Stimulated activated CD4-positive, alpha-beta T cell treated with anti-CD3 and anti-CD28 coated beads, Interleukin-12 subunit alpha, Interleukin-12 subunit beta, amount 100 ng/mL, for 24 hours (primary cell): ENCODE results near the gene E2F4.

Experiments
- DNase-seq, 2 experiments: peaks; one replicate each; pipeline ENCODE4 v3.0.0-alpha.2; 2020; ENCODE audit warnings: low read depth in 2 of 2

Gene E2F4

DNA sequence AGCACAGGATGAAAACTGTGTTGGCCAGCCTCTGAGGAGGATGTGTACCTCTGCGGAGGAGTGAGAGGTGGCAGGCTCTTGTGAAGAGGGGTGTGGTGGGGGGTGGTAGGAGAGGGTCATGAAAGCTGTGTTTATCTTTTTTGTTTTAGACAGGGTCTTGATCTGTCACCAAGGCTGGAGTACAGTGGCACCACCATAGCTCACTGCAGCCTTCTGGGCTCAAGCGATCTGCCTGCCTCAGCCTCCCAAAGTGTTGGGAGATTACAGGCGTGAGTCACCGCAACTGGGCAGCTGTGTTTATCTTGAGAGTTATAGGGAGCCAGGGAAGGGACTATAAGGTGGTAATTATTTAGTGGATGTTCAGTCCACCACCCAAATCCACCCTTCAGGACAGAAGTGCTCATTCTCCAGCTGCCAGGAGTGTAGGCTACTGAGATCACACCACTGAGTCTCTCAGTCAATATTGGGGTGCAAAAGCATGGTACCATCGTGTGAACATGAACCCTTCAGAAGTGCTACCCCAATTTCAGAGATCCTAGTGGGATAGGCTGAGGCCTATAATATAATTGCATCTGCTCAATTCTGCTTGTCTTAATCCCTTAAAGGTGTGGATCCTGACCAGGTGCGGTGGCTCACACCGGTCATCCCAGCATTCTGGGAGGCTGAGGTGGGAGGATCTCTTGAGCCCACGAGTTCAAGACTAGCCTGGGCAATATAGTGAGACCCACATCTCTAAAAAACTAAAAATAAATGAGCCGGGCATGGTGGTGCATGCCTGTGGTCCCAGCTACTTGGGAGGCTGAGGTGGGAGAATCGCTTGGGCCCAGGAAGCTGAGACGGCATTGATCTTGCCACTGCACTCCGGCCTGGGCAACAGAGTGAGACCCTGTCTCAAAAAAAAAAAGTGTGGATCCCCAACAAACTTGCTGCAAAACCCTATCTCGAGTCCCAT is 1.2 kb upstream of the E2F4 start:
- DNase-seq, result no peak

DNA sequence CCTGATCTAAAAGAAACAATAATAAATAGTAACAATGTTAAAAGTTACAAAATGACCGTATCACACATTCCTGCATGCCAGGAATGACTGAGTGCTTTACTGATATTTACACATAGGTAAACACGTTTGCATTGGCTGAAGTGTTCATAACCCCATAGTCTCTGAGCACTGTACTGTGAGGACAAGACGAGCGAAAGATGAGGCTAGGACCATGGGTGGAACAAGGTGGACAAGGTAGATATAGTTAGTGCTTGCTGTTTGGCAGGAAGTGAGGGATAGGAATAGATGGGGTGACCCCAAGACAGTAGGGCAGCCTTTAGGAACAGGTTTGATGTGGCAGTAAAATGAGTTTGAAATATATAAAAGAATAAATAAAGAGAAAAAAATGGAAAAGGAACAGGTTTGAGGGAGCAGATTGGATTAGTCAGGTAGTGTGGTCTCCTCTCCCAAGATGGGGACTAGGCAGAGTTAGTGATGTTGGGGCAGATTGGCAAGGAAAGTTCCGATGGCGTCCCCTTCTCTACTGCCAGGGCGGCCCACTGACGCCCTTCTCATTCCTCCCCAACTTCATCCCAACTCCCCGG is 452 bp upstream of the E2F4 start:
- no peak for DNase-seq

DNA sequence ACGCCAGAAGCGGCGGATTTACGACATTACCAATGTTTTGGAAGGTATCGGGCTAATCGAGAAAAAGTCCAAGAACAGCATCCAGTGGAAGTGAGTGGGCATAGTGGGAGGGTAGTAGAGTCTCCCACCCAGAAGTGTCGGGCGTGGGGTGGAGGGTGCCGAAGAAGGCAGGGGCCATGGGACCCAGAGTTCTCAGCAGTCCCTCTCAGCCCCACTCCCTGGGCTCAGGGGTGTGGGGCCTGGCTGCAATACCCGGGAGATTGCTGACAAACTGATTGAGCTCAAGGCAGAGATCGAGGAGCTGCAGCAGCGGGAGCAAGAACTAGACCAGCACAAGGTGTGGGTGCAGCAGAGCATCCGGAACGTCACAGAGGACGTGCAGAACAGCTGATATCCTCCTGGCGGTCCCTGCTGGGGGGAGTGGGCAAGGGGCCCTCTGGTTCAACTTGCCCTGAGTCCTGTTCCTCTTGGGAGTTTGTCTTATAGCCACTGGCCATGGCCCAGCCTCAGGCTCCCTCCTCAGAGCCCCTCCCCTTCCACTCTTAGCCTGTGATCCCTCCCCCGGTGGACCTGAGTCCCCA is 916 bp downstream of the E2F4 start:
- no peak for DNase-seq

DNA sequence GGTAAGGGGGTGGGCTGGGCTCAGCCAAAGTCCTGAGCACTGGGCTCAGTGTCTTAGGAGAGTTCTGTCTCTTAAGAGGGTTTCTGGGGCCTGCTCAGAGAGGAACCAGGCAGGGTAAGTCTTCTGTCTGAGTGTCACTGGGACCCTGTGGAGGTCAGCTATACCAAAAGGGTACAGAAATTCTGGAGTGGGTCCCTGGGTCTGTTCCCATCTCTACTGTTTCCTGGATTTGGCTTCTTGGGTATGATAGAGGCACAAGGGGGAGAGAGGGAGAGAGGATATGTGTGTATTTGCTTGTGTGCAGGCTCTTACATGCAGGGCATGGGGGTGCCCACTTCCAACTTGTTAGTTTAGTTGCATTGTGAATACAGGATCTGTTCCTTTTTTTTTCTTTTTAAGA is 1.6 kb downstream of the E2F4 start:
- DNase-seq, result no peak

DNA sequence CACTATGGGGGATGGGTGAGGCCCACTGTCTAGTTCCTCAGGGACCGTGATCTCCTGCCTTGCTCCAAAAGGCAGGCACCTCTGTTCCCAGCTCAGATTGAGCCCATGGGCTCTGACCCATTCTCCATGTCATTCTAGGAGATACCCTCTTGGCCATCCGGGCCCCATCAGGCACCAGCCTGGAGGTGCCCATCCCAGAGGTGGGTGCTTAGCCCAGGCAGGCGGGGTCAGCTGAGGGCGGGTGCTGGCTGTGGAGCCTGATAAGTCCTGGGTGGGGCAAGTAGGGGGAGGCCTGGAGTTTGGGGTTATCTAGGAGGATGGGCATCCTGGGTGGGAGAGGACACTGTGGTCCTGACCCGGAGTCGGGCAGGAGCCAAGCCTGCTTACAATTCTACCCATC is 2.3 kb downstream of the E2F4 start:
- no peak for DNase-seq

DNA sequence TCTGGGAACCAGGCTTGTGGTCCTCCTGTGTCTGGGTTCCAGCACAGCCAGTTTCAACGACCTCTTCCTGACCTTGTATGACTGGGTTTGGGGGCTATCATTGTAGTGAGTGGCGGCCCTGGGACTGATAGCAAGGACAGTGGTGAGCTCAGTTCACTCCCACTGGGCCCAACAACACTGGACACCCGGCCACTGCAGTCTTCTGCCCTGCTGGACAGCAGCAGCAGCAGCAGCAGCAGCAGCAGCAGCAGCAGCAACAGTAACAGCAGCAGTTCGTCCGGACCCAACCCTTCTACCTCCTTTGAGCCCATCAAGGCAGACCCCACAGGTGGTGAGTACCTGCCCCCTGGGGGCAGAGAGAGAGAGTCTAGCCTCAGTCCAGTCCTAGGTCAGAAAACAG is 3.7 kb downstream of the E2F4 start:
- no peak for DNase-seq

DNA sequence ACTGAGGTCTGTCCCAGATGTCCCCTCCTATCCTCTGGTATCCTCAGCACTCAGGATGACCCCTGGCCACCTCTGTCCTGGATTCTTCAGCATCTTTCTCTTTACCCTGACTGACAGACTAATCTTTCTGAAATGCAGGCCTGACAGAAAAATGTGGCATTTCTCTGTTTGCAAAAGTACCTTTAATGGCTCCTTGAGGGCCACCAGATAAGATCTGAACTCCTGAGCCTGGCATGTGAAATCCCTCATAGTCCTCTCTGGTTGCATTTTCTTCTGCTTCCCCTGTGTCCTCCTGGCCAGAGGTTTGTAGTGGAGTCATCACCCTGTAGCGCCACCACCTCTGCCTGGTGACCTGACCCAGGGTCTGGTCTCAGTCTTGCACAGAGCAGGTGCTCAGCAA is 4.9 kb downstream of the E2F4 start:
- no peak for DNase-seq

DNA sequence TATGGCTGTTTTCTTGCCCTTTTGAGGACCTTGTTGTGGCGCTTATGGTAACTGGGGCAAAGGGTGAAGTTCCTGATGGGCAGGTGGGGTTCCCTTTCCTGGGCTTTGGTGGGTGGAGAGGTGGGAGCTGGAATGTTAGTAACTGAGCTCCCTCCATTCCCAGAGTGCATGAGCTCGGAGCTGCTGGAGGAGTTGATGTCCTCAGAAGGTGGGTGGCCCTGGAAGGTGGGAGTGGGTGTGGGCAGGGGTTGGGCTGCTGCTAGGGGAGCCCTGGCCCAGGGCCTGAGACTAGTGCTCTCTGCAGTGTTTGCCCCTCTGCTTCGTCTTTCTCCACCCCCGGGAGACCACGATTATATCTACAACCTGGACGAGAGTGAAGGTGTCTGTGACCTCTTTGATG is 5.7 kb downstream of the E2F4 start:
- DNase-seq, result no peak

DNA sequence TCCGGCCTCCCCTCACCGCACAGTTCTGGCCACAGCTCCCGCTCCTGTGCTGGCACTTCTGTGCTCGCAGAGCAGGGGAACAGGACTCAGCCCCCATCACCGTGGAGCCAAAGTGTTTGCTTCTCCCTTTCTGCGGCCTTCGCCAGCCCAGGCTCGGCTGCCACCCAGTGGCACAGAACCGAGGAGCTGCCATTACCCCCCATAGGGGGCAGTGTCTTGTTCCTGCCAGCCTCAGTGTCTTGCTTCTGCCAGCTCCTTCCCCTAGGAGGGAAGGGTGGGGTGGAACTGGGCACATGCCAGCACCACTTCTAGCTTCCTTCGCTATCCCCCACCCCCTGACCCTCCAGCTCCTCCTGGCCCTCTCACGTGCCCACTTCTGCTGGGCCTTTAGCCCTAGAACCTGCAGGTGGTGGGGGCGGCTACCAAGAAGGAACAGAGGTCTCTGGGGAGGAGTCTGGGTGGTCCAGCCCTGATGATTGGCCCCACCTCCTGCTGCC is 6.3 kb downstream of the E2F4 start:
- DNase-seq, result no peak

DNA sequence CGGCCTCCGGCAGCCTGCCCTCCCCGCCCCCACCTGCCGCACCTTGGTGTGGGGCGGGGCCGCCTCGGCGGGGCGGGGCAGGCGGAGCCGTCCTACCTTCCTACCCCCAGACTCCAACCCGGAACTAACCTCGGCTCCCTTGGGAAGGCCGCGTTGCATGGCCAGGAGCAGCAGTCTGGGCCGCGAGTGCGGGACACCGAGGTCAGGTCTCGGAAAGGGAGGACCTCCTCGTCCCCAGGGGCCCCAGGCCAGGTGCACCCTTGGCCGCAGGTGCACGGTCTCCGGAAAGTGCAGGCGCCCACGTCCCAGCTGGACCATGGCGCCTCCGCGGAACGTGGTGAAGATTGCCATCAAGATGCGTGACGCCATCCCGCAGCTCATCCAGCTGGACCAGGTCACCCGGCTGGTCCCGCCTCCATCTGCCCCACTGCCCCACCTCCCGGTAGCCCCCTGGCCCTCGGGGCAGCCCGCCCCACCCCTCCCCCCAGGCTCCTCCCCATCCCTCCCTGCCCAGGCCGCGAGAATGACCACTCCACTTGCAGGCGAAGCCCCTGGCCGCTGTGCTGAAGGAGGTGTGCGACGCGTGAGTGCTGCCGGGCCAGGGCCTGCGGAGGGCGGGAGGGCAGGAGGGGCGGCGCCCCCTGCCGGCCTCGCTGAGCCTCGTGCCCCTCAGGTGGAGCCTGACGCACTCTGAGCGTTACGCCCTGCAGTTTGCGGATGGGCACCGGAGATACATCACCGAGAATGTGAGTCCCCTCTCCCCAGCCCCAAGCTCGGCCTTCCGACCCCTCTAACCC is 7.3 kb downstream of the E2F4 start, which contains the start of gene ELMO3:
ELMO3 (plus strand) TSS at position 121 of the 797 bp plus-strand sequence; CDS start at position 317, 196 bp downstream.
- no peak for DNase-seq

DNA sequence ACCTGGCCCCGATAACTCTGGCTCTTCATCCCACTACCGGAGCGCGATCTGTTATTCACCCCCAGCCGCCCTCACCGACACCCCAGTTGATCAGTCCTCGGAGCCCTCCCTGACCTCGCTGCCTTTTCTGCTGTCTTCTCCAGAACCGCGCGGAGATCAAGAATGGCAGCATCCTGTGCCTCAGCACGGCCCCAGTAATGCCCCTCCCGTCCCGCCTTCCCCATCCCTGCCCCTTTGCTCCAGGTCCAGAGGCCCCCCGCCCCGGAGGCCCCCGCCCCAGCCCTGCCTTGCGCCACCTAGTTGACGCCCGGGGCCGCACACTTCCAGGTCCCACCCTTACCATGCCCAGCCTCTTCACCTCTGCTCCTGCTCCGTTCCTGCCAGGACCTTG is 7.8 kb downstream of the E2F4 start:
- no peak for DNase-seq

DNA sequence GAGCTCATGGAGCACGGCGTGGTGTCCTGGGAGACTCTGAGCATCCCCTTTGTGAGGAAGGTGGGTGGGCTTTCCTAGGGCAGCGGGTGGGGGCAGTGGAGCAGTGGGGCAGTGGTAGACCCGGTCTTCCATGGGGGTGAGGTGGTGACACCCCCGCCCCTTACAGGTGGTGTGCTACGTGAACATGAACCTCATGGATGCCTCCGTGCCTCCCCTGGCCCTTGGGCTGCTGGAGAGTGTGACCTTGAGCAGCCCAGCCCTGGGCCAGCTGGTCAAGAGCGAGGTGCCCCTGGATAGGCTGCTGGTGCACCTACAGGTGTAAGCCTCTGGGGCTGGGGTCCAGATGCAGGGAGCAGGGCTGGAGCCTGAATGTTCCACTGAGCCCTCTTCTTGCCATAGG is 8.5 kb downstream of the E2F4 start:
- no peak for DNase-seq

DNA sequence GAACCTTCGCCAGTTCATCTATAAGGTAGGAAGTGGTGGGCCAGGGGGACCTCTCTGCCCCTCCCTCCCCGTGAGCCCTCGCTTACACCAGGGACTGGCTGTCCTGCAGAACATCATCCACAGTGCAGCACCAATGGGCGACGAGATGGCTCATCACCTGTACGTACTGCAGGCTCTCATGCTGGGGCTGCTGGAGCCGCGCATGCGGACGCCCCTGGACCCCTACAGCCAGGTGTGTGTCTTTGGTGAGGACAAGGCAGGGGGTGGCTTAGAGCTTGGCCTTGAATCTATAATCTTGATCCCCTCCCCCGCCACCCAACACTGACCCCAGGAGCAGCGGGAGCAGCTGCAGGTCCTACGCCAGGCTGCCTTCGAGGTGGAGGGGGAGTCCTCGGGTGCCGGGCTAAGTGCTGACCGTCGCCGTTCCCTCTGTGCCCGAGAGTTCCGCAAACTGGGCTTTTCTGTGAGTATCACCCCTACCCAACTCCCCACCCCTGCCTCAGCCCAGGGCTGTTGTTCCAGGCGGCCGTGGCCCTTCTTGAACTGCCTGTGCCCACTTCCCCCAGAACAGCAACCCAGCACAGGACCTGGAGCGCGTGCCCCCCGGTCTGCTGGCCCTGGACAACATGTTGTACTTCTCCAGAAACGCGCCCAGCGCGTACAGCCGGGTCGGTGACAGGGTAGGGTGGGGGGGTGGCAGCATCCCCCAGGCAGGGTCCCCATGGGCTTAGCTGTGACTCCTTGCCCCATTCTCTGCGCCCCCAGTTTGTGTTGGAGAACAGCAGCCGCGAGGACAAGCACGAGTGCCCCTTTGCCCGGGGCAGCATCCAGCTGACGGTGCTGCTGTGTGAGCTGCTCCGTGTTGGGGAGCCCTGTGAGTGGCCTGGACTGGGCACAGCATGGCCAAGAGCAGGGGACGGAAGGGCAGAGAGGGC is 9.7 kb downstream of the E2F4 start:
- DNase-seq, result no peak

DNA sequence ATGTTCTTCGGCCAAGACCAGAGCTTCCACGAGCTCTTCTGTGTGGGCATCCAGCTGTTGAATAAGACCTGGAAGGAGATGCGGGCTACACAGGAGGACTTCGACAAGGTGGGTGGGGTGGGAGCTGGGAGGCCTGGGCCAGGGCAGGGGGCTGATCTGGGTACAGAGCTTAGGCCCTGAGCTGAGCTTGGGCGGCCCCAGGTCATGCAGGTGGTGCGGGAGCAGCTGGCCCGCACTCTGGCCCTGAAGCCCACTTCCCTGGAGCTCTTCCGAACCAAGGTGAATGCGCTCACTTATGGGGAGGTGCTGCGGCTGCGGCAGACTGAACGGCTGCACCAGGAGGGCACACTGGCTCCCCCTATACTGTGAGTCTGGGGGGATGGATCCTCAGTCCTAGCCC is 10.5 kb downstream of the E2F4 start:
- DNase-seq, result no peak

DNA sequence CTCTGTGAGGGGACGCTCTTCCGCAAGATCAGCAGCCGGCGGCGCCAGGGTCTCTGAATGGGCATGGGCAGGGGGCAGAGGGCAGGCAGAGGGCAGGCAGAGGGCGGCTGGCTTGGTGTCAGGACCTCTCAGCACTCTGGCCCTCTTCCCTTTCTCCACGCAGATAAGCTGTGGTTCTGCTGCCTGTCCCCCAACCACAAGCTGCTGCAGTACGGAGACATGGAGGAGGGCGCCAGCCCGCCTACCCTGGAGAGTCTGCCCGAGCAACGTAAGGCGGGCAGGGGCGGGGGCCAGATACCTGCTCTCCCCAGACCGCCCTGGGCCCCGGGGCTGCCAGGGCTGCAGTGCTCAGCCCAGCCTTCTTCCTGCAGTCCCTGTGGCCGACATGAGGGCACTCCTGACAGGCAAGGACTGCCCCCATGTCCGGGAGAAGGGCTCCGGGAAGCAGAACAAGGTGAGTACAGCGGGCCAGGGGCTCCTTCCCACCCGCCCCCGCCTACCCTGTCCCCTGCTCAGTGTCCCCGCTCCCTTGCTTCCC is 11.1 kb downstream of the E2F4 start:
- no peak for DNase-seq

DNA sequence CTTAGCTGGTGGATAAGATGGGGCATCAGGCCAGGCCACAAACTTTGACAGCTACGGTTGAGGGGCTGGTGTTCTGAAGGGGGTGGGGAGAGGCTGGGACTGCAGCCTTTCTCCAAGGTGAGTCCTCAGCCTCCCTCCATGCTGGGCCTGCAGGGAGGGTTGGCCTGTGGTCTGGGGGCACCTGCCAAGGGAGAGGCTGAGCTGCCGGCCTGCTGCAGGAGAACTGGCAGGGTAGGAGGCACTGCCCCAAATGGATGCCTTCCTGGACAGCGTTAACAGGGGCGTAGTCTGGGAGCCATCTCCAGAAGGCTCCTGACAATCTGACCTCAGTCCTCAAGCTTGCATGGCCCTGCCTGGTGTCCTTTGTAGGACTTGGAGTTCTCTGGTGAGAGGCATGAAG is 12.1 kb downstream of the E2F4 start:
- DNase-seq, result no peak

DNA sequence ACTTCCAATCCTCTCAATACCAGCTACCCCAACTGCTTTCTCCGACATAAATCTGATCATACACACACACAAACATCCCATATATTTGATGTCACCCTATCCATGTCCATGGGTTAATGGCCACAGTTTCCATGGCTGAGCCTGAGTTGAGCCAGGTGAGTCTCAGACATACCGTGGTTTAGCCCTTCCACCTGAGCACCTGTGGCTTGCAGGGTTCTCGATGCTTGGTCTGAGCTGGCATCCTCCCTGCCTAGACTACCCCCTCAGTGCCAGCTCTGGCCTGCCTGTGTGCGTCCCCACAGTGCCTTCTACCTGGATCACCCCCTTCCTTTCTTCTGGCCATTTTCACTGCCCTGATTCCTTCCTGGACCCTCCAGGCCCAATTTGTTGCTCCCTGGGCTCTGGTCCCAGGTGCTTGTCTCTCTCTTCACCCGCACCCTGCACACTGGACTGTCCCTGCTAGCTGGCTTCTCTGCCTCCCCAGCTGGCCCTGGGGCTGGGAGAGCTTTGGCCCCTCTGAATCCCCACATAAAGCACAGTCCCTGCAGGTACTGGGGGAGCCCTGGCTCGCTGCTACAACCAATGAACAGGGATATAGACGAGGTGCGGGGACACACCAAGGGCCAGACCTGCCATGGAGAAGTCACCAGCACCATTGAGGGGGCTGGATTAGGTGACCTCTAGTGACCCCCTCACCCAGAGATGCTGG is 14.3 kb downstream of the E2F4 start:
- no peak for DNase-seq

DNA sequence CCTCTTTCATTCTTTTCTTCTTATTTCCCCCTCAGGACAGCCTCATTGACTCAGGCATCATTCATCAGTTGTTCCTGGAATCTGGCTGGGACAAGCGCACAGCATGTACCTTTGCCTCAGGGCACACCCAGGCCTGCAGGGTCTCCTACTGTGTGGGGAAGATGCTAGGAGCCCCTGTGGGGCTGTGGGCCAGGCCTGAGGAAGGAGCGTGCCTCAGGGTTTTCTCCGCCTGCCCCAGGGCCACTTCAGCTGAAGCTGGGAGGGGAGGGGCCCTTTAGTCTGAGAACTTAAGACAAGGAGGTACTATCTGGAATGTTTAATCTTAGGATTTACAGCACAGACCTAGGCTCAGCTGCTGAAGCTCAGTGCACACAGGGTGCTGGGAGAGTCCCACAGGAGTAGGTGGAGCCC is 14.9 kb downstream of the E2F4 start:
- no peak for DNase-seq

DNA sequence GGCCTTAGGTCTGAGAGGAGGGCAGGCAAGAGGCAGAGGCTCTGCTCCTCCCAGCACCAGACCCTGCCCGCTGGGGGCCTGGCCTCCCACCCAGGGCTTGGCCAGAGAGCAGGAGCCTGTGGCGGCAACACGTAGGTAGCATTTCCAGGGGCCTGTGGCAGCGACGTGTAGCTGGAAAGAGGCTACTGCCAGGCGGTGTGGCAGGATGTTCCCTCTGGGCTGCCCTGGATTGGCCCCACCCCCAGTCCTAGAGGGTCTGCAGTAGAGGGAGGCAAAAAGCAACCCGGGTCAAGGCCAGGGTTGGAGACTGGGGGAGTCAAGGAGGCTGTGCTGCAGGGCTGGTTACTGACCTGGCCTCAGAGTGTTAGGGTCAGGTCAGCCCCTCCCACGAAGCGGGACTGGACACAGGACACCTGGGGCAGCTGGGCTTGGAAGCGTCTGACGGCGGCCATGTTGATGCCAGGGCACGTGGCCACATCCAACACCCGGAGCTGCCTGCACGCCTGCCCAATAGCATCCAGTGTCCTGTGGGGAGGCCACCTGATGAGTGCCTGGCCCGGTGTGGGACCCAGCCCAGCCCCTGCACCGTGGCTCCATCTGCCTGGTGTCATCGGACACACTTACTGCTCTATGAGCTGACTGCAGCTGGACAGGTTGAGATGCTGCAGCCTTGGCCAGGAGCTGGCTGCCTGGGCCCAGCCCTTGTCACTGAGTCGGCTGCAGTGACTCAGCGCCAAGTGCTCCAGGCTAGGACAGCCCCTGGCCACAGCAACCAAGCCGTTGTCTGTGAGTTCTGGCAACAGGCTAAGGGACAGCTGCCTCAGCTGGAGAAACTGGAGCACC is 15.5 kb downstream of the E2F4 start:
- DNase-seq, result no peak
